NCI-H2107 (cell line): ENCODE results near the gene CCDC201.
"Not testable (repeated sequence)": the region's sequence is repeated elsewhere in the genome, so short reads cannot be mapped to it uniquely, and the experiment has no call there.

Experiments
- DNase-seq: peaks from one replicate; lab custom pipeline; 2025; lab: John Stamatoyannopoulos, UW

Gene CCDC201

GRCh38 chr7:45874408-45875131 lies 1.7 kb upstream of the CCDC201 start:
- no peak for DNase-seq

- DNase-seq = no peak
These were observed 473 bp upstream of the CCDC201 start for GRCh38 chr7:45873355-45873754.

- no peak for DNase-seq
These were observed 507 bp downstream of the CCDC201 start for GRCh38 chr7:45872116-45873034.

GRCh38 chr7:45869426-45869825 lies 3.5 kb downstream of the CCDC201 start:
- no peak for DNase-seq

- no peak for DNase-seq
These were observed 5.4 kb downstream of the CCDC201 start for GRCh38 chr7:45867471-45867870.

GRCh38 chr7:45865594-45866410 lies 7.1 kb downstream of the CCDC201 start:
- DNase-seq = no peak

- DNase-seq = no peak
These were observed 9.2 kb downstream of the CCDC201 start for GRCh38 chr7:45863715-45864114.

GRCh38 chr7:45856888-45857287 lies 16.0 kb downstream of the CCDC201 start:
- not testable (repeated sequence) for DNase-seq

- DNase-seq = not testable (repeated sequence)
These were observed 17.2 kb downstream of the CCDC201 start for GRCh38 chr7:45855680-45856079.

GRCh38 chr7:45853491-45853890 lies 19.4 kb downstream of the CCDC201 start:
- not testable (repeated sequence) for DNase-seq

GRCh38 chr7:45852984-45853383 lies 19.9 kb downstream of the CCDC201 start:
- not testable (repeated sequence) for DNase-seq

GRCh38 chr7:45848734-45849133 lies 24.1 kb downstream of the CCDC201 start:
- not testable (repeated sequence) for DNase-seq

GRCh38 chr7:45846536-45846935 lies 26.3 kb downstream of the CCDC201 start:
- not testable (repeated sequence) for DNase-seq

GRCh38 chr7:45841926-45842717 lies 30.8 kb downstream of the CCDC201 start:
- peak; percentile 53 for DNase-seq

GRCh38 chr7:45838852-45839251 lies 34.0 kb downstream of the CCDC201 start:
- not testable (repeated sequence) for DNase-seq

- not testable (repeated sequence) for DNase-seq
These were observed 40.3 kb downstream of the CCDC201 start for GRCh38 chr7:45832433-45833177.

GRCh38 chr7:45829846-45830245 lies 43.0 kb downstream of the CCDC201 start:
- DNase-seq = not testable (repeated sequence)

GRCh38 chr7:45827731-45828130 lies 45.2 kb downstream of the CCDC201 start:
- DNase-seq = not testable (repeated sequence)

GRCh38 chr7:45826550-45826949 lies 46.3 kb downstream of the CCDC201 start:
- DNase-seq = not testable (repeated sequence)

- DNase-seq = not testable (repeated sequence)
These were observed 54.1 kb downstream of the CCDC201 start for GRCh38 chr7:45818763-45819162.
